Ascending aorta (tissue), 2 donors: ENCODE results near the gene LDLRAD4. TPM values are rescaled to one million over a fixed set of nuclear protein-coding genes. Genes with fewer than 3 reads are reported as not detected.

Experiments
- DNase-seq, 2 donors: peaks; one replicate each; pipeline ENCODE4 v3.0.0-alpha.2; 2019; ENCODE audit warnings: low spot score in 2 of 2
- H3K27ac ChIP-seq, 2 donors: fragments of 200-600 bp; sonication (generic); one replicate each; pipeline ENCODE4 v1.5.1; 2016 to 2017; ENCODE audit warnings: mild to moderate bottlenecking in 1 of 2
- H3K27me3 ChIP-seq: fragments of 200-600 bp; sonication (generic); one replicate; pipeline ENCODE4 v1.5.1; 2017
- H3K36me3 ChIP-seq, 2 donors: fragments of 200-600 bp; sonication (generic); one replicate each; pipeline ENCODE4 v1.5.1; 2016
- H3K4me1 ChIP-seq, 2 donors: fragments of 200-600 bp; sonication (generic); one replicate each; pipeline ENCODE4 v1.5.1; 2016 to 2017; ENCODE audit warnings: mild to moderate bottlenecking in 1 of 2
- H3K4me3 ChIP-seq, 2 donors: fragments of 200-600 bp; sonication (generic); one replicate each; pipeline ENCODE4 v1.5.1; 2016 to 2017; ENCODE audit warnings: mild to moderate bottlenecking in 1 of 2
- H3K9me3 ChIP-seq, 2 donors: fragments of 200-600 bp; sonication (generic); one replicate each; pipeline ENCODE4 v1.5.1; 2016
- CTCF ChIP-seq, 3 experiments: fragments of 200-600 bp in 2 of 3; fragments of 450-650 bp in 1 of 3; sonication (generic) in 2 of 3; IDR thresholded peaks; one replicate each; pipeline ENCODE4 v1.5.1; 2016 to 2019; ENCODE audit warnings: antibody characterized with exemption in 3 of 3, mild to moderate bottlenecking in 1 of 3, moderate library complexity in 1 of 3
- intact Hi-C: fragments of 100-400 bp; cut with DNase I; formaldehyde crosslinking; loops from one replicate; pipeline ENCODE4 v1.15.1; 2023
- total RNA-seq: library from RNA; depleted of rRNA; stranded (reverse); fragments of >200 nt; gene quantifications from one replicate; pipeline ENCODE4 v1.1.0, GENCODE V29; 2016

The LDLRAD4 gene
- total RNA-seq, 1 donor from 2014 or later, result 21.0 TPM

- peaks cover 6 to 19% of the 10 kb centered on the region in 2 donors for H3K4me1 ChIP-seq
Observed at GRCh38 chr18:13547347-13547746, 328.8 kb downstream of the LDLRAD4 start.

DNA sequence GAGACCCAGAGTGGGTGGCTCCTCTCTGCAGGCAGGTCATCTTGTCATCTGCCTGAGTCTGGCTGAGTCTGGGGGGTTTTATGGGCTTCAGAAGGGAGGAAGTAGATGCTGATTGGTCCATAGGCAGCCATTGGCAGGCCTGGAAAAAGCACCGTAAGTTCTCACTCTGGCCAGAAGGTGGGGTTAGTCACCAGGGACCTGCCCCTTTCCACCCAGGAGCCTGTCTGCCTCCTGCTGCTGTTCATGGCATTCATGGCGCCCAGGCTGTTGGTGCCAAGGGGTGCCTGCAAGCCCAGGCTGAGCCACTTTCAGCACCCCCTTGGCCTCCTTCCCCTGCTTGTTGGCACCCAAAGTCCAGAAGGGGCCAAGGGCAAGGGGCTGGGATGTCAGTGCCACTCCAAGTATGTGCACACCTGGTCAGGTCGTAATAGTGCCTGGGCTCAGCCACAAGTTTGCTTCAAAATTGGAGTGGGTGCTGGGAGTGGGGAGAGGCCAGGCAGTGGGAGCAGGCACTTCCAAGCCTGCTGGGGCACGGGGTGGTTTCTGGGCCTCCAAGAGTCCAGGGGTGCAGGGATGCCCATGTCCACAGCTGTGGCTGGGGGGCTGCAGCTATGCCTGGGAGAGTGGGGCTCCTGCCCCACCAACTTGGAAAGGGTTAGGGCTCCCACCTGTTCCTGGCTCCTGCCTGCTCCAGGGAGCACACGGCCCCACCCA lies 329.7 kb downstream of the LDLRAD4 start:
- H3K27me3 ChIP-seq, result no peaks in the 10 kb centered on the region
- peak in 1 of 2 donors; percentile 62 for DNase-seq
- H3K9me3 ChIP-seq, result no peaks in the 10 kb centered on the region
- no peak for TF ChIP-seq CTCF (IDR thresholded peaks at IDR 0.05)
- intact Hi-C loops, result no loop called here
- H3K36me3 ChIP-seq, result no peaks in the 10 kb centered on the region
- H3K4me1 ChIP-seq, result peaks cover 6 to 19% of the 10 kb centered on the region in 2 donors
- peak overlapping the region in 1 of 2 donors; percentile 45 for H3K27ac ChIP-seq
- no peak overlapping the region for H3K4me3 ChIP-seq

More at GRCh38 chr18:13547347-13547746, 328.8 kb downstream of the LDLRAD4 start:
- Histone ChIP-seq H3K9me3 (no peaks in the 10 kb centered on the region), H3K36me3 (no peaks in the 10 kb centered on the region), H3K27ac (no peak overlapping the region), H3K4me3 (no peak overlapping the region), H3K27me3 (no peaks in the 10 kb centered on the region)
- no peak for TF ChIP-seq CTCF (IDR thresholded peaks at IDR 0.05)
- intact Hi-C loops, result no loop called here
- DNase-seq, result no peak

- H3K9me3 ChIP-seq, result no peaks in the 10 kb centered on the region
- no peak for DNase-seq
- intact Hi-C loops, result no loop called here
- H3K27ac ChIP-seq, result peak overlapping the region; percentile 38 to 45
- H3K4me3 ChIP-seq, result no peak overlapping the region
- H3K36me3 ChIP-seq, result no peaks in the 10 kb centered on the region
- no peak for TF ChIP-seq CTCF (IDR thresholded peaks at IDR 0.05)
- peaks cover 6 to 19% of the 10 kb centered on the region in 2 donors for H3K4me1 ChIP-seq
- H3K27me3 ChIP-seq, result no peaks in the 10 kb centered on the region
Observed at GRCh38 chr18:13548966-13549879, 330.7 kb downstream of the LDLRAD4 start.

DNA sequence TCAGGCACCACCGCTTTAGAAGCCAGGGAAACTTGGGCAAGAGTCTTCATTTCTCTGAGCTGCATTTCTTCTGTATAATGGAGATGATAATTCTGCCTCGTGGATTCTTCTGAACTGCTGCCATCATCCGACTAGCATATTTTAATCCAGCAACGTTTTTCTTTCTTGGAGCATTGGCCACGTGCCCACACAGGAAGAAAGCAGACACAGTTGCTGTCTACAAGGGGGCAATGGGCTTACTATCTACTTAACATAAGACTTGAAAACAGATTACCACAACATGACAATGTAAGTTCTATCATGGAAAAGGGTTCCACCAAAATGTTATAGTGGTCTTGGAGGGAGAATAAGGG lies 331.3 kb downstream of the LDLRAD4 start:
- no peak for TF ChIP-seq CTCF (IDR thresholded peaks at IDR 0.05)
- Histone ChIP-seq H3K27me3 (no peaks in the 10 kb centered on the region), H3K27ac (peak overlapping the region in 1 of 2 donors; percentile 9), H3K36me3 (no peaks in the 10 kb centered on the region), H3K4me3 (no peak overlapping the region), H3K9me3 (no peaks in the 10 kb centered on the region), H3K4me1 (peaks cover 6 to 19% of the 10 kb centered on the region in 2 donors)
- intact Hi-C loops, result loop anchor here (5.0 kb wide), 1 partner anchor 72 kb away; no protein-coding TSS in a partner anchor
- no peak for DNase-seq

DNA sequence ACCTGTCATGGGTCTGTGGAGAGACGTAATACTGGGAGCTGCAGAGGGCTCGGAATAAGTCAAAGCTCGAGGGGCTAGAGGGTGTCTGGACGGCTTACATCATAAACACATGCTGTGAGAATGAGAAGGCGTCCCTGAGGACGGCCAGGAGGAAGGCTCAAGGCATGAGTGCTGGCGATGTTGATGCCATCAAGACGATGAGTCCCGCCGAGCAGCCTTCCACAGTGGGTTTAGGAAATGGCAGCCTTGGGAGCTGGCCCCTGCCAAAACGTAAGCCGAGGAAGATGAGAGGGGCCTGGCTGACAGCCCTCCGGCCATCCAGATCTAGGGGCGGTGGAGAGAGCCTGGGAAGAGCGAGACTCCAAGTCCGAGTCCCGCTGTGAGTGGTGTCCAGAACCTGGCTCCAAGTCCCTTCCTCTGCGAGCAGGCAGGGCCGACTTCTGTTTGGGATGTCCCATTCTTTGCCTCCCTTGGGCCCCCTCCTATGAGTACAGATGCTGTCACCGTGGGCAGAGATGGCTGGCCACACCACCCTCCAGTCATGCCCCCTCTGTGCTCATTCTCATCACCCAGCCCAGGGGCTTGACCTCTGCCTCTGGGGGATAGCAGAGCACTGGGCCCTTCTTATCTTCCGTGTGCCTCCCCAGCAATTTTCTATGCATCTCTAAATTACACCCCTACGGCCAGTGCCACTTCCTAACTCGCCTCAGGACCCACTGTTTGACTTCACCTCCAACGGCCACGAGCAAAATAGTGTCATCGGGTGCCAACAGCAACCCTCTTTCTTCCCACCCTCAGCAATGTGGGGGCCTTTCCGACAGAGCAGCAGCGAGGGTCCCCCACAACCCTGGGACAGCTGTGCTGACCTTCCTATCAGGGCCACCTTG lies 332.1 kb downstream of the LDLRAD4 start:
- intact Hi-C loops, result loop anchor here (5.0 kb wide), 1 partner anchor 72 kb away; no protein-coding TSS in a partner anchor

More for the DNA sequence above, 332.1 kb downstream of the LDLRAD4 start:
- Histone ChIP-seq H3K27me3 (no peaks in the 10 kb centered on the region), H3K27ac (peak overlapping the region in 1 of 2 donors; percentile 9), H3K4me3 (no peak overlapping the region), H3K9me3 (no peaks in the 10 kb centered on the region), H3K36me3 (no peaks in the 10 kb centered on the region), H3K4me1 (peaks cover 6 to 19% of the 10 kb centered on the region in 2 donors)
- no peak for DNase-seq
- TF ChIP-seq CTCF (IDR thresholded peaks at IDR 0.05), result no peak
